Measurements from ENCODE around the gene TAF1C. TPM values are rescaled to one million over a fixed set of nuclear protein-coding genes. Genes with fewer than 3 reads are reported as not detected.
A peak's percentile ranks its signal among the peaks of the same experiment; 100 is the strongest.

The TAF1C gene
- total RNA-seq, 2 donors from 2014 or later, result 92.0 to 99.8 TPM

DNA sequence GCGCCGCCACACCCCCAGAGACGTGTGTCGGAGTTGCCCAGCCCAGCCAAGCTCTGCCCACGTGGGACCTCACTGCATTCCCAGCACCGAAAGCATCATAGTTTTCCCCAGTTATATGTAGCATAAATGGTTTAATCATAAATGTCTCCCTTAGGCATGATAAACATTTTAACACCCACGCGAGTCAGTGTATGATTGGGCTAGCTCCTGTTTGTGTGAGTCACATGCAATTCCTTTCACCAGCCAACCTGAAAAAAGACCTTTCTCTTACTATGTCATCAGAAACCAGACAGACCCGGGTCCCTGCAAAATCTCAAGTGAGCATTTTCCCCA is 9.2 kb downstream of the TAF1C start:
- Histone ChIP-seq H3K27ac (ENCODE audit: low read depth, low read length) (no peak overlapping the region), H3K4me3 (ENCODE audit: low read length) (no peak overlapping the region), H3K4me1 (ENCODE audit: control insufficient read depth, insufficient read depth, low read length) (no peaks in the 10 kb centered on the region), H3K9me3 (ENCODE audit: control insufficient read depth, low read length) (no peaks in the 10 kb centered on the region), H3K9ac (ENCODE audit: extremely low read depth, low read length, poor library complexity, severe bottlenecking) (no peak overlapping the region), H3K27me3 (ENCODE audit: control insufficient read depth, insufficient read depth, low read length, poor library complexity, severe bottlenecking) (no peaks in the 10 kb centered on the region), H3K36me3 (ENCODE audit: control insufficient read depth, insufficient read depth, low read length) (peaks cover 25% of the 10 kb centered on the region)
- 93 to 94% methylated on average over 6 to 9 of the region's 9 CpGs for WGBS, 2 experiments (ENCODE audit: insufficient coverage in 1 of 2, insufficient read length in 1 of 2)
- peak; percentile 17 for DNase-seq
- Mint-ChIP-seq H3K4me3 (no peak overlapping the region), H3K27me3 (ENCODE audit: insufficient read depth) (no peaks in the 10 kb centered on the region), H3K27ac (no peak overlapping the region), H3K4me1 (peaks cover 7% of the 10 kb centered on the region), H3K36me3 (ENCODE audit: low read depth) (peaks cover 27% of the 10 kb centered on the region), H3K9me3 (no peaks in the 10 kb centered on the region)
- TF ChIP-seq, protein P1, sequence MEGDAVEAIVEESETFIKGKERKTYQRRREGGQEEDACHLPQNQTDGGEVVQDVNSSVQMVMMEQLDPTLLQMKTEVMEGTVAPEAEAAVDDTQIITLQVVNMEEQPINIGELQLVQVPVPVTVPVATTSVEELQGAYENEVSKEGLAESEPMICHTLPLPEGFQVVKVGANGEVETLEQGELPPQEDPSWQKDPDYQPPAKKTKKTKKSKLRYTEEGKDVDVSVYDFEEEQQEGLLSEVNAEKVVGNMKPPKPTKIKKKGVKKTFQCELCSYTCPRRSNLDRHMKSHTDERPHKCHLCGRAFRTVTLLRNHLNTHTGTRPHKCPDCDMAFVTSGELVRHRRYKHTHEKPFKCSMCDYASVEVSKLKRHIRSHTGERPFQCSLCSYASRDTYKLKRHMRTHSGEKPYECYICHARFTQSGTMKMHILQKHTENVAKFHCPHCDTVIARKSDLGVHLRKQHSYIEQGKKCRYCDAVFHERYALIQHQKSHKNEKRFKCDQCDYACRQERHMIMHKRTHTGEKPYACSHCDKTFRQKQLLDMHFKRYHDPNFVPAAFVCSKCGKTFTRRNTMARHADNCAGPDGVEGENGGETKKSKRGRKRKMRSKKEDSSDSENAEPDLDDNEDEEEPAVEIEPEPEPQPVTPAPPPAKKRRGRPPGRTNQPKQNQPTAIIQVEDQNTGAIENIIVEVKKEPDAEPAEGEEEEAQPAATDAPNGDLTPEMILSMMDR (conservative IDR thresholded peaks at IDR 0.05), result no peak

- DNase-seq, result peak; percentile 49
- 93 to 95% methylated on average over 10 to 18 of the region's 18 CpGs for WGBS, 2 experiments (ENCODE audit: insufficient coverage in 1 of 2, insufficient read length in 1 of 2)
- H3K4me3 Mint-ChIP-seq, result no peak overlapping the region
- Histone ChIP-seq H3K9ac (ENCODE audit: extremely low read depth, low read length, poor library complexity, severe bottlenecking) (no peak overlapping the region), H3K27ac (ENCODE audit: low read depth, low read length) (peak overlapping the region; percentile 53), H3K4me1 (ENCODE audit: control insufficient read depth, insufficient read depth, low read length) (no peaks in the 10 kb centered on the region), H3K4me3 (ENCODE audit: low read length) (no peak overlapping the region), H3K9me3 (ENCODE audit: control insufficient read depth, low read length) (no peaks in the 10 kb centered on the region), H3K36me3 (ENCODE audit: control insufficient read depth, insufficient read depth, low read length) (peaks cover 12% of the 10 kb centered on the region), H3K27me3 (ENCODE audit: control insufficient read depth, insufficient read depth, low read length, poor library complexity, severe bottlenecking) (no peaks in the 10 kb centered on the region)
- TF ChIP-seq, protein P1 (conservative IDR thresholded peaks at IDR 0.05), result no peak
- H3K4me1 Mint-ChIP-seq, result peaks cover 7% of the 10 kb centered on the region
- H3K27me3 Mint-ChIP-seq (ENCODE audit: insufficient read depth), result no peaks in the 10 kb centered on the region
- H3K36me3 Mint-ChIP-seq (ENCODE audit: low read depth), result peaks cover 18% of the 10 kb centered on the region
- peak overlapping the region; percentile 75 for H3K27ac Mint-ChIP-seq
- H3K9me3 Mint-ChIP-seq, result no peaks in the 10 kb centered on the region
Measured at GRCh38 chr16:84176192-84177053, 10.4 kb downstream of the TAF1C start.

DNA sequence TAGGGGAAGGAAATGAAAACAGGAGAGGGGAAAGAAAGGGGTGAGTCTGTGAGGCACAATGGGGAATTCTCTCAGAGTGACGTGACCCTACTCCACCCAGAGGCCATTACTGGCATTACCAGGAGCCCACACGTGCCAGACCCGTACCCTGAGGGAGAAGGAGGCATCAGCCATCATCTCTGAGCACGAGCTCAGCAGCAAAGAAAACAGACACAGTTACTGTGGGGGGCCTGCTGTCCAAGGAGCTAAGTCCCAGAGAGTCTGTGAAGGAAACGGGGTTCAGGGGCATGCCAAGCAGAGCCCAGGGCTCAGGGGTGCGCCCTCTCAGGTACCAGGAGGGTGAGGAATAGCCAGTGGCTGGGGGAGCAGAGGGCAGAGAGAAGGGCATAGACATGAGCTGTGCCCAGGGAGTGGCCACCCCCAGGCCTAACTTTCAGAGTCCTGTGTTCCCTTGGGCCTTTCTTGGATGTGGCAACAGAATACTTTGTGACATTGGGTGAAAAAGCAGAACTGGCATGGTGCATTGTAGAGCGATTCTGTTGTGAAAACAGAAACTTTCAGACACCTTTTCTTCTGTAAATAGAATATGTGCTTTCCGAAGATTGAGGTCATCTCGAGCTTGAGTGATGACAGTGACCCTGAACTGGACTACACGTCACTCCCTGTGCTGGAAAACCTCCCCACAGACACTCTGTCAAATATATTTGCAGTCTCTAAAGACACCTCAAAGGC is 11.3 kb downstream of the TAF1C start:
- Histone ChIP-seq H3K4me3 (ENCODE audit: low read length) (no peak overlapping the region), H3K4me1 (ENCODE audit: control insufficient read depth, insufficient read depth, low read length) (no peaks in the 10 kb centered on the region), H3K27ac (ENCODE audit: low read depth, low read length) (no peak overlapping the region), H3K9me3 (ENCODE audit: control insufficient read depth, low read length) (no peaks in the 10 kb centered on the region), H3K36me3 (ENCODE audit: control insufficient read depth, insufficient read depth, low read length) (peaks cover 12% of the 10 kb centered on the region), H3K9ac (ENCODE audit: extremely low read depth, low read length, poor library complexity, severe bottlenecking) (no peak overlapping the region), H3K27me3 (ENCODE audit: control insufficient read depth, insufficient read depth, low read length, poor library complexity, severe bottlenecking) (no peaks in the 10 kb centered on the region)
- peak; percentile 93 for DNase-seq
- H3K27me3 Mint-ChIP-seq (ENCODE audit: insufficient read depth), result no peaks in the 10 kb centered on the region
- H3K4me1 Mint-ChIP-seq, result peaks cover 7% of the 10 kb centered on the region
- no peak overlapping the region for H3K4me3 Mint-ChIP-seq
- TF ChIP-seq, protein P1 (conservative IDR thresholded peaks at IDR 0.05), result peak; percentile 86
- H3K36me3 Mint-ChIP-seq (ENCODE audit: low read depth), result peaks cover 14% of the 10 kb centered on the region
- 71% methylated on average over 9 to 10 of the region's 10 CpGs for WGBS, 2 experiments (ENCODE audit: insufficient coverage in 1 of 2, insufficient read length in 1 of 2)
- H3K27ac Mint-ChIP-seq, result peak overlapping the region; percentile 64
- H3K9me3 Mint-ChIP-seq, result no peaks in the 10 kb centered on the region
